Measurements from ENCODE around the gene VAV3.
"Not testable (repeated sequence)": the region's sequence is repeated elsewhere in the genome, so short reads cannot be mapped to it uniquely, and the experiment has no call there.

VAV3 gene

DNA sequence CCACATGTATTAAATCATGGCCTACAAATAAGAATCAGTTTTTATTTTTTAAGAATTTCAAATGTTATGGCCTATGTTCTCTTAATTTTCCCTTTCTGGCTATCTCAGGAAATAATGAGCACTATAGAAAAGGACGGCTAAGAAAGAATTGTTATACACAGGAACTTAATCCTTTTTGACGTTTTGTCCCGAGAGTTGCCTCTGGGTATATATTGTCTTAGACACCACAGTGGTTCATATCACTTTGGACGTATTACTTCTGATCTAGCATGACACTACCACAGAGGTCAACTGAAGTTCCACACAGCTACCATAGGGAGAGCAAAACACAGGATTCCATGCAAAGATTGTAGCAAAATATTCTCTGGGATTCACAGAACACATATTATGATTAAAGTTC, 307.6 kb downstream of the VAV3 start:
- FAIRE-seq, result no peak
- no peak for DNase-seq (ENCODE audit: low spot score)

DNA sequence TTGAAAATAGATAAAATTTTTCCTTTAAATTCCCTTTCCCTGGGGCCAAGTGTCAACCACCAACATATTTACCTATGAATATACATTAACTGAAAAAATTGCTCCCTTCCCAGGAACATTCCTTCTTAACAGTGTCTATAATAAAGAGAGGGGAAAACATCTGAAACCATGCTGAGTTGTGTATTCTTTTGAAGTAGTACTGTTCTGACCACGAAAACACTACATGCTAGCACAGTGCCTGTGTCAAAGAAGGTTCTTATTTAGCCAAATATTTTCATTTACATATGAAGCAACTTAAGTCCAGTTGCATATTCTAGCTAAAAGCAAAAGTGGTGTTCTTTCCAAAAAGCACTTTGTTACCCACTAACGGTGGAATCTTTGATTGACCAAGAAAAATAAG, 311.2 kb downstream of the VAV3 start:
- FAIRE-seq (no peak), DNase-seq (ENCODE audit: low spot score) (no peak)

DNA sequence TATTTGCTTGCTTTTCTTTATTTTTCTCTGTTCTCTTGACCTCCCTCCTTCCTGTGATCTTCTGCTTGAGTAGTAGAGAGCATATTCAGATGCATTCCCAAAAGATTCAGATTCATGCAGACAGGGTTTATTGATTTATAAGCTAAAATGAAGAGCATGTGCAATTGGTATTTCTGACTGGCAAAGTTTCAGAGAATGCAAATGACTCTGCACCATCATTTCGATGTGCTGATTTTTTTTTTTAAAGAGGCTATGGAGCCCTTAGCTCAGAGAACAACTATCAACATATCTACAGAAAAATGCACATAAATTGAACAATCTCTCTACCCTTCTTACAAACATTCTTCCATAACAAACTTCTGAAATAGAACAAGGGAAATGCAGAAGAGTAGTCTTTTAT, 312.0 kb downstream of the VAV3 start:
- FAIRE-seq, result no peak
- DNase-seq (ENCODE audit: low spot score), result no peak

DNA sequence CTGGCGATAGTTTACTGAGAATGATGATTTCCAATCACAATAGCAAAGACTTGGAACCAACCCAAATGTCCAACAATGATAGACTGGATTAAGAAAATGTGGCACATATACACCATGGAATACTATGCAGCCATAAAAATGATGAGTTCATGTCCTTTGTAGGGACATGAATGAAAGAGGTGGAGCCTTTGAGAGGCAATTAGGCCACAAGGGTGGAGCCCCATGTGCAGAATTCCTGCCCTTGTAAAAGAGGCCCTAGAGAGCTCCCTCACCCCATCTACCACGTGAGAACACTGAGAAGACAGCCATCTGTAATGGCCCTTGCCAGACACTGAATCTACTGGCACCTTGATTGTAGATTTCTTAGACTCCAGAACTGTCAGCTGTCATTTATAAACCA, 314.2 kb downstream of the VAV3 start:
- not testable (repeated sequence) for FAIRE-seq; DNase-seq (ENCODE audit: low spot score)

DNA sequence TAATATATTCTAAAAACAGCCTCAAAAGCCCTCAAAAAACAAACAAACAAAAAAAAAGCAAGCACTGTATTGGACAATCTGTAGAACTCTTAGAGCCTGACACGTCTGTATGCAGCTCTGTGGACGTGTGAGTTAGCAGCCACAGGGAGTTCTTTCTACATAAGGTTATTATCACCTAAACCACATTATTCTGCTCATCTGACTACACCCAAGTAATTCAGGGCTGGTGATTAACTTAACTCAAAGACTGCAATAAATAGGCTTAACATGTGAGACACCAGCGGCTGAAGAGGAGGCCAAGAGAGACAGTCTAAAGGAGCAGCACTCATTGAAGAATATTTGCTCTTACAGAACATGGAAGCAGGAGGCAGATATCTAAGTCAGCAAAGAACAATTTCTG, 316.0 kb downstream of the VAV3 start:
- no peak for DNase-seq (ENCODE audit: low spot score)
- no peak for FAIRE-seq

DNA sequence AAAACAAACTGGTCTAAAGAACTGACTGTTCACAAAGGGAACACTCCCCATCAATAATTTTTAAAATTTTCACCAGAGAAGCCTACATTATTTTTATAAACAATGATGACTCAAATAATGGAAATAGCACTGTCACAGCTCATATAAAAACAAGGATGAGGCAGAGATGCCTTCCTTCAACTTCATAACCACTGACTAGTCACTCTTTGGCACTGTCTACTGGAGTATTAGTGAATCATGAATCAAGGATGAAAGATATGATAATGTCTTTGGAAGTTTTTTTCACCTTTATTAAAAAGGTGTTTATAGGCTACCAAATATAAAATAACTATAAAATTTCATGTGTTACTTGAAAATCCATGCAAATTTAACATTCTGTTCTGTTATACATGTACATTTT, 316.9 kb downstream of the VAV3 start:
- no peak for FAIRE-seq
- peak; percentile 30 for DNase-seq (ENCODE audit: low spot score)

DNA sequence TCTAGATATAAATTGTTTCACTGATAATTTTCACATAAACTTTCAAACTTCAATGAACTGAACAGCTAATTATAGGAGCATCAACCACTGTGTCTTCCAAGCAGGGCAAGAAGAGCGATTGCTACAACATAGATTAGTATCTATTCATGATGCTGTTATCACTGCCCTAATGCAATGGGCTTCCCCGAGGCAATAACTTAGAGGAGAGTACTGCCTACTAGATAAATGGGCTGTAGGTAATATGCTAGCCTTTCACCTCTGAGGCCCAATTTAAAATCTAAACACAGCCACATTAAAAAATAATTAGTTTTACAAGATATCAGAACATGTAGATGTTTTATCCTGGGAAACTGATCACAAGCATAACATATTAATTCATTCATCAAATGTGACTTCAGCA, 318.0 kb downstream of the VAV3 start:
- no peak for FAIRE-seq
- no peak for DNase-seq (ENCODE audit: low spot score)

DNA sequence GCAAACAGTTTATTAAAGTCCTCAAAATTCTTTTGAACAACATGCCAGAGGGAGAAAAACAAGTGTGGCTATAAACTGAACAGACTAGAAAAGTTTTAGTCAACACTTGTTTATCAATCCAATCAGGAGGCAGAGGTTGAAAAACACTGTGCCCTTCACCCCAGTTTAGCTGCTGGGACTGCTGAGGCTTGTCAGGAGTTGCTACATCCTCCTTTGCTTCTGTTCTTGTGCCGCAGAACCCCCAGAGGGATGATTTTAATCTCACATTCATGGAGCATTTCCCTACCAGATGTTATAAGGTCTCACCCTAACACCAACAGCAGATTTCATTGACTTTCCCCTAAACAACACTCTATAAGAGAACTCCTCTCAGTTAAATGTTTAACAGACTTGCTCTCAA, 321.2 kb downstream of the VAV3 start:
- FAIRE-seq, result no peak
- DNase-seq (ENCODE audit: low spot score), result no peak

DNA sequence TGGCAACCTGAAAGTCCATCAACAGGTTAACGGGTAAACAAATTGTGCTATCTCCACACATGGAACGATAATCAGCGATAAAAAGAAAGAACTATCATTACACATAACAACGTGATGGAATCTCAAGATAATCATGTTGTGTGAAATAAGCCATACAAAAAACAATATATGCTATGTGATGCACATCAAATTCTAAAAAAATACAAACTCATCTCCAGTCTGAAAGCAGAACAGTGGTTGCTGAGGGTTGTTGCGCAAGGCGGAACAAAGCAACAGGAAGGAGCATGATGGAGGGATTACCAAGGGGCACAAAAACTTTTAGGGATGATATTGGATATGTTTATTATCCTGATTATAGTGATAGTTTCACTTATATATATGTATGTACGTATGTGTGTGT, 324.8 kb downstream of the VAV3 start:
- FAIRE-seq (no peak), DNase-seq (ENCODE audit: low spot score) (no peak)

DNA sequence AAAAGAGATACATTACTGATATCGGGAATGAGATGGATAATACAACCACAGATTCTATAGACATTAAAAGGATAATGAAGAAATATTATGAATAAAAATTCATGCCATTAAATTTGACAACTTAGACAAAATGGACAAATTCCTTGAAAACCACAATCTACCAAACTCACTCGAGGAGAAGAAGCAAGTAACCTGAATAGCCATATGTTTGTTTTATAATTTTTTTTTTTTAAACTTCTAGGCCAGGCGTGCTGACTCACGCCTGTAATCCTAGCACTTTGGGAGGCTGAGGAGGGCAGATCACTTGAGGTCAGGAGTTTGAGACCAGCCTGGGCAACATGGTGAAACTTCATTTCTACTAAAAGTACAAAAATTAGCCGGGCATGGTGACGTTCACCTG, 327.9 kb downstream of the VAV3 start:
- no peak for DNase-seq (ENCODE audit: low spot score)
- FAIRE-seq, result no peak

DNA sequence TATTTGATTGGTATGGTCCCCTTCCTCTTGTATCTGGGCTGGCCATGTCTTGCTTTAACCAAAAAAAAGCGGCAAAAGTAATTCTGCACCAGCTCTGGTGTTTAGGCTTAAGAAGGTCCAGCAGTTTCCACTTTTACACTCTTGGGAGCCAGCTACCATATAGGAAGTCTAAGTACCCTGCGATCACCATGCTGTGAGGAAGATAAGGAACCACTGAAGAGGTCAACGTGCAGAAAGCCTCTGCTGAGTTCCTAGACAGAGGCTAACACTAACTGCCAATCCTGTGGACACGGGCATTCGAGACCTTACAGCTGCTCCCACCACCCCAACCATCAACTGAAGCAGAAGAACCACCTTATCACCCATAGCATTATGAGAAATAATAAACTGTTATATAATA, 331.4 kb downstream of the VAV3 start:
- no peak for FAIRE-seq
- DNase-seq (ENCODE audit: low spot score), result no peak

DNA sequence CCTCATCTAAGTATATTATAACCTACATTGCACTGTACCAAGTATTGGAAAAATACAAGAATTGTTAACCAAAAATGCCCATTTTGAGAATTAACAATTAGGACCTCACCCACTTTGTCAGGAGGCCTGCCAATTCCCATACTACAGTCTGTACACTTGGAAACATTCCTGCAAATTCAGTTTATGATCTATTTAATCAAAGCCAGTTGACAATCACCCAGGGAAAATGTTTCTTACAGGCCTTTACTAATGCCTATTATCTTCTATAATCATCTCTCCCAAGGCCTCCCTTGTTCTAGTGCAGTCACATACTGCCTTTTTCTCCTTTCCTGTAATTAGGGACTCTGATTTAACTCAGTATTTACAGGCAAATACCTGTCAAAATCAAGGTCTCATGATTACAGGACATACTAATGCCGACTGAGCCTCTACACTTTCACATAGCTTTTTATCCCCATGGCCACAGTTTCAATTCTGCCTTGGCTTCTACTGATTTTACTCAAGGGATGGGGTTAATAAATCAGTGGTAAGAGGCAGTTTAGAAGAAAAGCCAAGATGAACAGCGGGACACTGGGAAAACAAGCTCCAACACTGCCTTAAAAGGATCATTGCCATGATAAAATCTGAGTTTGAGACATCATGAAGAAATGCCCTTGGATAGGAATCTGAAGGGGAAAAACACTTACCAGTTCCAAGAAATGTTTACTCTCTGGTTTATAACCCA, 338.7 kb downstream of the VAV3 start:
- DNase-seq (ENCODE audit: low spot score) (no peak), FAIRE-seq (no peak)

DNA sequence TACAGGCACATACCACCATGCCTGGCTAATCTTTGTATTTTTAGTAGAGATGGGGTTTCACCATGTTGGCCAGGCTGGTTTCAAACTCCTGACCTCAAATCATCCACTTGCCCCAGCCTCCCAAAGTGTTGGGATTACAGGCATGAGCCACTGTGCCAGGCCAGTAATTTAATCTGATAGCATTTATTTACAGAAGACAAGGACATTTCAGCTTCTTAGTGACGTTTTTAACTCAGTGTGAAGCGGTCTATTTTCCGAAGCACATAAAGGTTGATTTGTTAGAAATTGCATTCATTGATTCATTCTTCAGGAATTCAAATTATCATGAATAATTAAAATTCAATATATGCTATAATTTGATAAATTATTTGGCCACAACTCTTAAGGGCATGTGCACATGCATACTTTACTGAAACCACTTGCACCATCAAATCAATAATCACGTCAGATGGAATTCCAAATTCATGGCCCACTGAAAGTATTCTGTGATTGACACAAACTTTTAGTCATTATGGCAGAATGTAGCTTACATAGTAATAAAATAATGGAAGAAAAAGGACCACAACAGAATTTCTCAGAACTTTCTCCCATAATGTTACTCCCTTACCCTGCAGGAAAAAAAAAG, 339.5 kb downstream of the VAV3 start:
- no peak for FAIRE-seq
- DNase-seq (ENCODE audit: low spot score), result no peak

DNA sequence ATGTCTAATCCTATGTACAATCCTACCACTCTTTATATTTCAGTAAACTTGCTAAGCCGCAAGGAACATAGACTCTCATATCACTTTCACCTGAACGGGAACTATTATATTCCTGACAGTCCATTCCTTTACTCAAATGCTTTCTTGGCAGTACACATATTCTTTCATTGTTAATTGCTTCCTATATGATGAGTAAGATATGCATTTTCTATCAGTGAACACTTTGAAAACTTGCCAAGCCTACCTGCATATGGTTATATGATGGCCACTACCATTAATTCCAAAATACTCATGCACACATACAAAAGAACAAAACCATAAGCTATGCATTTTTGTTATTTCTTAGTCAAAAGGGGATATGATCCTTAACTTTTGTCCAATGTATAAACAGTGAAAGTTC, 341.5 kb downstream of the VAV3 start:
- FAIRE-seq, result no peak
- no peak for DNase-seq (ENCODE audit: low spot score)

DNA sequence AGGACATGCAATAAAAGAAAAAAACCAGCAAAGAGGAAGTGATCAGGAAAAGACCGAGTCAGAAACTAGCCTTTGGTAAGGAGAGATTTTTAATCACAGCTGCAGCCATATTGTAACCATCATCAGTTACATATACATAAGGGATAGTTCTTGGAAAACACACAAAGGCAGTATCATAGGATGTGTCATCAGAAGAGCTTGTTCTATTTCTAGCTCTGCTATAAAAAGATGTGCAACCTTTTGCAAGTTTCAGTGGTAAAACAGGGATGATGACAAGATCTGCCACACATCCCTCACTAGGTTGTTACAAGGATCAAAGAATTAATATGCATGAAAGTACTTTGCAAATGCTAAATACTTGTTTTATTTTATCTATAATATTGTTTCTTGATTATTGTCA, 342.0 kb downstream of the VAV3 start:
- no peak for FAIRE-seq

DNA sequence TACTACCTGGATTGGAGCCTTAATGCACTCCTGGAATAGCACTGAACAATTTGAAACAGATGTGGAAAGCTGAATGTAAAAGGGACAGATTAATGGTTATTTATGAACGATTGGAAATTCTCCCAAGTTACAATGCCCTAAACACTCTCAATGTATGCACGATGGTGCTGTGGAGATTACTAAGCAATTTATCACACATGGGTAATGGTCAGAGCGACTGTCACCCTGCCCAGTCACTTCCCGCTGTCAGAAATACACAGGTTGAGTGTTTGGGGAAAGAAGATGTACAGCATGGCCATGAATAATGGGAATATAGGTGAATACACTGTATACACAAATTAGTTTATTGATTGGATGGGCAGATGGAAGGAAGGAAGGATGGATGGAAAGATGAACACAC, 342.4 kb downstream of the VAV3 start:
- DNase-seq (ENCODE audit: low spot score) (no peak), FAIRE-seq (no peak)

More for the DNA sequence above, 342.0 kb downstream of the VAV3 start:
- no peak for DNase-seq (ENCODE audit: low spot score)

DNA sequence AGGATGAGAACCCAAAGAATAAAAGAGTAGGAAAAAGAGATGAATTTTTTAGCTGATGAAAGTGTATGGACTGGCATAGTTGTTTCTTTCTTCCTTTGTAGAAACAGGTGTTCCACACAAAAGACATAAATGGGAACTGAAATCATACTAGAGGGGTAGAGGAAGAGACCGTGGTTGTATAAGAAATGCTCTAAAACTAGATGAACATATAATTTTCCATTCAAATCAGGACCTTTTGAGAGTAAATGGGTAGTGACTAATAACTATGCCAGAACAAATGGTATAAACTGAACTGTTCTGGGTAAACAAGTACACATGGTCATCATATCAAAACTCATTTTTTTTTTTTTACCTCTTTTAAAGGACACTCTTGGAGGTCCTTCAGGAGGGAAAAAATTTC, 344.2 kb downstream of the VAV3 start:
- FAIRE-seq, result no peak
- no peak for DNase-seq (ENCODE audit: low spot score)

DNA sequence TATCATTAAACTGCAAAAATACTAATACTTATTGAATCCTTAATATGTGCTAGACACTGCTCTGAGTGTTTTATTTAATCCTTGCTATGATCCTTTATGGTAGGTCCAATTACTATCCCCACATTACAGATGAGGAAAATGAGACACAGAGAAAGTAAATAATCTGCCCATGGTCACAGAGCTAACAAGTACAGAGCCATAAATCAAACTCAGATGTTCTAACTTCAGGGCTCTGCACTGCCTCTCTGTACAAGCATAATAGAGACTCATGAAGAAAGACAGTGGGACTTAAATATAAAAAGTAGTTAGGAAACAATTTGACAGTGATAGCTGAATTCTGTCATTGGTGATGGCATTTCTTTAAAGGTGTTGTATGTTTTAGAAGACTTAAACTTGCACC, 346.4 kb downstream of the VAV3 start:
- FAIRE-seq, result no peak
- DNase-seq (ENCODE audit: low spot score), result no peak

DNA sequence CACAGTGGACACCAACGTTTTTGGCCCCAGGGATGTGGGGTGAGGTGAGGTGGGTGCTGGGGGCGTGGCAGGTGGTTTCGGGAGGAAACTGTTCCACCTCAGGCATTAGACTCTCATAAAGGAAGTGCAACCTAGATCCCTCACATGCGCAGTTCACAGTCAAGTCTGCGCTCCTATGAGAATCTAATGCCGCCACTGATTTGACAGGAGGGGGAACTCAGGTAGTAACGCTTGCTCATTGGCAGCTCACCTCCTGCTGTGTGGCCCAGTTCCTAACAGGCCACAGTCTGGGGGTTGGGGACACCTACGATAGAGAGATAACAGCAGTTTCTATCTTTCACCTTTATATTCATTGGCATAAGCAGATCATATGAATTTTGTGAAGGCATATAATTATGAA, 347.1 kb downstream of the VAV3 start:
- no peak for FAIRE-seq
- no peak for DNase-seq (ENCODE audit: low spot score)

DNA sequence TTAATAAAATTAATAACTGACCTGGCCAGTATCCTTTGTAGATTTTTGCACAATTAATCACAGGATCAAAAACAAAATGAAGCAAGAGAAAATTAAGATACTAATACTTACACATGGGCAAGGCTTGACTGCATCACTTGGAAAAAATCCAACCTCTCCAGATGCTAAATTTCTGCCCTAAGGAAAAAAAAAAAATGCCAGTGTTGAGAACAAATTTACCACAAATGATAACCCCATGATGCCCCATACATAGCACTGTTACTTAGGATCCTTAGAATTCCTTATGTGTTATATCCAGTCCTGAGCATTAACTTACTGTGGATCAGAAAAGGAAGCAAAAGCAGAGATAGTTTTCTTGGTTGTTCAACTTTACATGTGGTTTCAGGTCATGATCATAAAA, 347.5 kb downstream of the VAV3 start:
- FAIRE-seq, result no peak

DNA sequence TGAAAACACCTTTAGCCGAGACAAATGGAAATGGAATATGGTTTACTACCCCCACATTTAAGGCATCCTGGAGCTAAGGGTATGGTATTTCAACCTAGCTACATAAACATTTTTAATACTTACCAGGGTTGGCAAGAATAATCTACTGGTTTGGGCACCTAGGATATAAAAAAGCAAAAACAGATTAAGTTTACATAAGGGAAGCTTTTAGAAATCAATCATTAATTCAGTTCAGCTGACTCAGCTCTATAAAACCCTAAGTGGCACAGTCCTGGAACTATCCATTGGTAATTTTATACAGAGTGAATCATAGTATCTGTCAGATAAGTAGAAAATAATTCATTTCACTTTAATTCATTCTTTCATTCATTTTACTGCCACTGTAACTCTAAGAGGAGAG, 355.2 kb downstream of the VAV3 start:
- no peak for FAIRE-seq
- no peak for DNase-seq (ENCODE audit: low spot score)

More for the DNA sequence above, 347.5 kb downstream of the VAV3 start:
- no peak for DNase-seq (ENCODE audit: low spot score)

DNA sequence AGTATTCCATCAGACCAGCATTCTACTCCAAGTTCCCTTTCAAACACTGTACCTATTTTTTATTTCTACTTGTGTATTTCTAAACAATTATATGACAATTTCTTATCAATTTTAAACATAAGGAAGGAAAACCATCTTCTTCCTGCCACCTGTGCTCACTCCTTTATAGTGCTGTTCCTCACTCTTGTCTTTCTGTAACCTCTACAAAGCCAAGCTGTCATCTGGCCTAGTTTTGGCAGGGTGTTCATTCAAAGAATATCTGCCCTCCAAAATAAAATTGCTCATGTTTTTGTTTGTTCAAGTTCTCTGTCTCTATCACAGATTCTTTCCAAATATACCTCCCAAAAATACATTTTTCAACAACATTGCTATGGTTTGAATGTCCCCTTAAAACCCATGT, 360.2 kb downstream of the VAV3 start:
- DNase-seq (ENCODE audit: low spot score), result no peak
- FAIRE-seq, result no peak

DNA sequence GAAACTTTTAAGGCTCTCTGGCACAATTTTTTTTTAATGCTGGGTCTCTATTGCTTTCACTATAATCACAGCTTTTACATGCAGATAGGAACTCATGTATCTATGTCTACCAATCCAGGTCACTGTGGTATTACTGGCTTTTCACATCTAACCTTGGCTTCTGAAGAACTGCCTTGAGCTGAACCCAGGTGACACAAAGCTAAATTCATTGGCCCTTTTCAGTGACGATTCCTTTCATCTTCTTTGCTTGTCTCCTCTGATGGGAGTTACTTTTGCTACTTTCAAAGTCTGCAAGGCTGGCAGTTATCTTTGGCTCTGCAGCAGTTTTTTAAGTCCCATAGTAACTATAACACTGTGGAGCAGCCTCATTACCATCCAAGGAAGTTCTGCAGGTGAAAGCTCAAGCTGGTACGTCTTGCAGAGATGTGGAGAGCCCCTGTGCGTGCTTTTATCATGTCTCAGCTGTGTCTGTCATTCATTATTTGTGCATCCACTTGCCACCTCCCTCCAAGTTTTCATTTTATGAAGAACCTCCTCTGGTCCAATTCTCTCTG, 364.3 kb downstream of the VAV3 start:
- DNase-seq (ENCODE audit: low spot score) (no peak), FAIRE-seq (no peak)
